K562 (cell line): ENCODE results near the gene CCR8. TPM values are rescaled to one million over a fixed set of nuclear protein-coding genes. Genes with fewer than 3 reads are reported as not detected.

ENCODE experiments used
- CTBP1 ChIP-seq: fragments of 450-650 bp; IDR thresholded peaks from 2 replicates; pipeline ENCODE4 v1.6.1; 2016; ENCODE audit warnings: borderline replicate concordance
- EP300 ChIP-seq: IDR thresholded peaks from 2 replicates; pipeline ENCODE4 v1.6.1; 2012; ENCODE audit warnings: low read length, improper control_type of control experiment
- RUNX1 ChIP-seq: sonication (generic); IDR thresholded peaks from 2 replicates; pipeline ENCODE4 v1.6.1; 2016; ENCODE audit warnings: antibody characterized with exemption, low read depth
- SNIP1 ChIP-seq: fragments of 450-650 bp; IDR thresholded peaks from 2 replicates; pipeline ENCODE4 v1.7.1; 2017; ENCODE audit warnings: low read depth, mild to moderate bottlenecking
- STAG1 ChIP-seq: sonication (generic); formaldehyde crosslinking; IDR thresholded peaks from 2 replicates; pipeline ENCODE4 v1.5.0; 2020; ENCODE audit warnings: missing genetic modification reagents, borderline replicate concordance
- TBL1XR1 ChIP-seq, 2 experiments: IDR thresholded peaks; 2 replicates each; pipeline ENCODE4 v1.6.1; 2012; ENCODE audit warnings: improper control_type of control experiment in 2 of 2, low read length in 2 of 2, mild to moderate bottlenecking in 1 of 2
- ZNF23 ChIP-seq: fragments of 250-450 bp; sonication (Bioruptor Pico); IDR thresholded peaks from 2 replicates; pipeline ENCODE4 v1.4.0; 2020; ENCODE audit warnings: mild to moderate bottlenecking
- ZNF41 ChIP-seq: fragments of 250-450 bp; sonication (Bioruptor Pico); conservative IDR thresholded peaks from 2 replicates; pipeline ENCODE4 v1.4.0; 2020; ENCODE audit warnings: mild to moderate bottlenecking
- polyA plus RNA-seq, 8 experiments: library from polyadenylated mRNA; depleted of rRNA in 4 of 8; stranded (reverse) in 5 of 8; unstranded in 3 of 8; fragments of >200 nt; fragmentation: Nextera tagmentation in 2 of 8; fragmentation: Illumina TruSeq in 1 of 8; extraction: Ambion mirVana in 2 of 8; extraction: Trizol in 1 of 8; gene quantifications; 2 replicates each; pipeline versions ENCODE4 v1.2.1 to v1.2.3, GENCODE V29; 2011 to 2014; ENCODE audit warnings: inconsistent platforms in 1 of 8, missing spikeins in 1 of 8
- total RNA-seq, 7 experiments: library from RNA; depleted of rRNA in 6 of 7; stranded (reverse); fragments of >200 nt in 6 of 7; fragmentation: Illumina TruSeq in 2 of 7; extraction: Trizol in 2 of 7; gene quantifications; 2 replicates each; pipeline versions ENCODE4 v1.2.1 to v1.2.3, GENCODE V29; 2011 to 2021; ENCODE audit warnings: low replicate concordance in 1 of 7
- TF ChIP-seq, protein P1 (sequence below): fragments of 450-650 bp; IDR thresholded peaks from 2 replicates; pipeline ENCODE4 v1.6.1; 2016; ENCODE audit warnings: missing biosample characterization, missing genetic modification characterization
- TF ChIP-seq, protein P2 (sequence below): sonication (generic); formaldehyde crosslinking; IDR thresholded peaks from 2 replicates; pipeline ENCODE4 v1.8.0; 2023; ENCODE audit warnings: mild to moderate bottlenecking, missing genetic modification reagents
- TF ChIP-seq, protein P3 (sequence below), 2 experiments: fragments of 450-650 bp; formaldehyde crosslinking in 1 of 2; IDR thresholded peaks; 2 replicates each; pipeline versions ENCODE4 v1.4.0 to v1.6.1; 2014 to 2020; ENCODE audit warnings: mild to moderate bottlenecking in 2 of 2, borderline replicate concordance in 1 of 2, low read depth in 1 of 2
- TF ChIP-seq, protein P4 (sequence below): fragments of 250-450 bp; sonication (Bioruptor Pico); IDR thresholded peaks from 2 replicates; pipeline ENCODE4 v1.5.0; 2021; ENCODE audit warnings: mild to moderate bottlenecking, moderate library complexity

Gene CCR8
- total and polyA plus RNA-seq, 9 of the 15 experiments (the other 6 are each of a cell fraction or from before 2014, with no cell fraction given): not detected

DNA sequence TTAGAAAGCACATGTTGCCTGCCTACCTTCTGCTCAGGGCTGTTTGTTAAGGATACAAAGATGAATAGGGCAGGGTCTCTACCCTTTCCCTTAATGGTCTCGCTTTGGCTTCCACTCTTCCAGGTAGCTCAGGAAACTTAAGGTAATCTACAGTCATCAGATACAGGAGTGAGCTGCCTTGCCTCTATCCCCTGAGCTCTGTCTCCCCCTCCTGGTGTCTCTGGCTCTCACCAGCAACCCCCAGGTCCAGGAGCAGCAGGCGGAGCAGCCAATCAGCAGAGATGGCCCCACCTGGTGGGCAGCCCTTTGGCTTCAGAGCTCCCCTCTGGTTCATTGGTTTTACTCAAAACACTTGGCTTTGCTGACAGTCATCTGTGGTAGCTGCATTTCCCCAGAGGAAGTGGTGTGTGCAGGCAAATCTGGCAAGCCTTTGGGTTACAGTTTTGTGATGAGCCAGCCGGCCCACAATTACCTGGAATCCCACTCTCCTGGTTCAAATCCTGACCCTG lies 41.2 kb upstream of the CCR8 start (continued):
- TF ChIP-seq, protein P1, sequence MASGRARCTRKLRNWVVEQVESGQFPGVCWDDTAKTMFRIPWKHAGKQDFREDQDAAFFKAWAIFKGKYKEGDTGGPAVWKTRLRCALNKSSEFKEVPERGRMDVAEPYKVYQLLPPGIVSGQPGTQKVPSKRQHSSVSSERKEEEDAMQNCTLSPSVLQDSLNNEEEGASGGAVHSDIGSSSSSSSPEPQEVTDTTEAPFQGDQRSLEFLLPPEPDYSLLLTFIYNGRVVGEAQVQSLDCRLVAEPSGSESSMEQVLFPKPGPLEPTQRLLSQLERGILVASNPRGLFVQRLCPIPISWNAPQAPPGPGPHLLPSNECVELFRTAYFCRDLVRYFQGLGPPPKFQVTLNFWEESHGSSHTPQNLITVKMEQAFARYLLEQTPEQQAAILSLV: peak; percentile 38; the same call in 1 of the 2 replicates
- TF ChIP-seq STAG1 (CRISPR knock-in tag) (peak; percentile 98), RUNX1 (0 out of 2 replicates have a peak, but pooled peaks have one; percentile 28), ZNF23 (CRISPR knock-in tag) (no peak), EP300 (peak; percentile 29; the same call in 1 of the 2 replicates), CTBP1 (peak; percentile 81), SNIP1 (no peak), ZNF41 (no peak), TBL1XR1 (IDR thresholded peaks at IDR 0.05; ENCODE audit: low read length in 2 of 2) (peak in 1 of 2 experiments; percentile 59; a peak in 2 of 4 replicates)
- TF ChIP-seq, protein P2, sequence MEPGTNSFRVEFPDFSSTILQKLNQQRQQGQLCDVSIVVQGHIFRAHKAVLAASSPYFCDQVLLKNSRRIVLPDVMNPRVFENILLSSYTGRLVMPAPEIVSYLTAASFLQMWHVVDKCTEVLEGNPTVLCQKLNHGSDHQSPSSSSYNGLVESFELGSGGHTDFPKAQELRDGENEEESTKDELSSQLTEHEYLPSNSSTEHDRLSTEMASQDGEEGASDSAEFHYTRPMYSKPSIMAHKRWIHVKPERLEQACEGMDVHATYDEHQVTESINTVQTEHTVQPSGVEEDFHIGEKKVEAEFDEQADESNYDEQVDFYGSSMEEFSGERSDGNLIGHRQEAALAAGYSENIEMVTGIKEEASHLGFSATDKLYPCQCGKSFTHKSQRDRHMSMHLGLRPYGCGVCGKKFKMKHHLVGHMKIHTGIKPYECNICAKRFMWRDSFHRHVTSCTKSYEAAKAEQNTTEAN: no peak
- TF ChIP-seq, protein P3, sequence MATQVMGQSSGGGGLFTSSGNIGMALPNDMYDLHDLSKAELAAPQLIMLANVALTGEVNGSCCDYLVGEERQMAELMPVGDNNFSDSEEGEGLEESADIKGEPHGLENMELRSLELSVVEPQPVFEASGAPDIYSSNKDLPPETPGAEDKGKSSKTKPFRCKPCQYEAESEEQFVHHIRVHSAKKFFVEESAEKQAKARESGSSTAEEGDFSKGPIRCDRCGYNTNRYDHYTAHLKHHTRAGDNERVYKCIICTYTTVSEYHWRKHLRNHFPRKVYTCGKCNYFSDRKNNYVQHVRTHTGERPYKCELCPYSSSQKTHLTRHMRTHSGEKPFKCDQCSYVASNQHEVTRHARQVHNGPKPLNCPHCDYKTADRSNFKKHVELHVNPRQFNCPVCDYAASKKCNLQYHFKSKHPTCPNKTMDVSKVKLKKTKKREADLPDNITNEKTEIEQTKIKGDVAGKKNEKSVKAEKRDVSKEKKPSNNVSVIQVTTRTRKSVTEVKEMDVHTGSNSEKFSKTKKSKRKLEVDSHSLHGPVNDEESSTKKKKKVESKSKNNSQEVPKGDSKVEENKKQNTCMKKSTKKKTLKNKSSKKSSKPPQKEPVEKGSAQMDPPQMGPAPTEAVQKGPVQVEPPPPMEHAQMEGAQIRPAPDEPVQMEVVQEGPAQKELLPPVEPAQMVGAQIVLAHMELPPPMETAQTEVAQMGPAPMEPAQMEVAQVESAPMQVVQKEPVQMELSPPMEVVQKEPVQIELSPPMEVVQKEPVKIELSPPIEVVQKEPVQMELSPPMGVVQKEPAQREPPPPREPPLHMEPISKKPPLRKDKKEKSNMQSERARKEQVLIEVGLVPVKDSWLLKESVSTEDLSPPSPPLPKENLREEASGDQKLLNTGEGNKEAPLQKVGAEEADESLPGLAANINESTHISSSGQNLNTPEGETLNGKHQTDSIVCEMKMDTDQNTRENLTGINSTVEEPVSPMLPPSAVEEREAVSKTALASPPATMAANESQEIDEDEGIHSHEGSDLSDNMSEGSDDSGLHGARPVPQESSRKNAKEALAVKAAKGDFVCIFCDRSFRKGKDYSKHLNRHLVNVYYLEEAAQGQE (IDR thresholded peaks at IDR 0.05; ENCODE audit: borderline replicate concordance): peak; percentile 96
- TF ChIP-seq, protein P3 (CRISPR knock-in tag; IDR thresholded peaks at IDR 0.05; ENCODE audit: low read depth): no peak
- TF ChIP-seq, protein P4, sequence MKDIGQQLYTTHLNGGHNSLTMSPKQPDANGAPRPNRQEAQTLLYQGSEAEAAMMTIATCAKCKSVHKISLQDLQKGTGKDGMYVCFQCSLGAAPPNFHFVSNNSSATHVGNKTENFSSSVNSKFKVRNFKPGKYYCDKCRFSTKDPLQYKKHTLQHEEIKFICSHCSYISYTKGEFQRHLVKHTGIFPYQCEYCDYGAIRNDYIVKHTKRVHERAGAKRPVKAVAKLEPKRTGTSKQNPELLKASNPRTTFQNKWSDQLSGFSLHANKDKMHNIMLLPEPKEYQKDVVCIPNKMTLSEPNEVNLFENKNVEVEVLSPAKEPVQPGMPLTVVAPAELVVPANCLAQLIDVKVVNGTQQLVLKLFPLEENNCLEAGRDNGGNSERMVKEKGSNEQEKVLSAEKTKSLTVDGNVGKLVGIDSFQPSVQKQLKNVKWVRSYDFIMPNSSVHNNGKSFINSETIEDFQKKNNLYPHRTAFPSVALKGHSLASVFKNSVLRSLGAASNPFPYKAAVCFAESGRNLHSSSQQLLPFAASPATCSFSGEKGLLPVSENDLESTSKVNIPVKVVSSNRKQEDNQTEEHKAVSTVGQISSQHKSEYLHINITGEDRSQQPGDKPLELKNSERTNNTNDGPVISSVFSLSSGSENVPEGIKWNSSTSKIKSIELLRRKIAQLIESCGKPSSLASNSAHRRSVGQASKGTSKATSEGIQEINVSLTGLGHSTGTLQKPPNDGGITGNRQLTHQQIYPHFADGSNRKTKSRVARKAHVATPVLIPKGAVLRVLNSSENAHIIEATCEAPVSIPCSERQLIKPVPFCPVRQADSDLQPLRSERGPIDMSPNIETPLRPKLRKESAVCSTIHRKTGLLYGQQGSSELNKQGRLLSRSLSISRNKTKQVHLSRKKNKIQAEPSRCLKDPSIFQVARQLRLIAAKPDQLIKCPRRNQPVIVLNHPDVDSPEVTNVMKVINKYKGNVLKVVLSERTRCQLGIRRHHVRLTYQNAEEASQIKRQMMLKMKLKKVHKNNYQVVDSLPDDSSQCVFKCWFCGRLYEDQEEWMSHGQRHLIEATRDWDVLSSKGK: no peak
